Cardiac muscle cell (in vitro differentiated cells and primary cell): Measurements from ENCODE around the gene SLC36A1. TPM values are rescaled to one million over a fixed set of nuclear protein-coding genes. Genes with fewer than 3 reads are reported as not detected.

Experiments used
- DNase-seq, 2 donors: peaks; one replicate each; pipeline versions ENCODE4 v3.0.0 to v3.0.0-alpha.2; 2010 to 2017; ENCODE audit warnings: low read depth in 1 of 2, low spot score in 1 of 2
- H3K27ac ChIP-seq: fragments of 200-600 bp; sonication (generic); 2 replicates; pipeline ENCODE4 v1.5.1; 2016
- H3K27me3 ChIP-seq: fragments of 200-600 bp; sonication (generic); 2 replicates; pipeline ENCODE4 v1.6.0; 2016; ENCODE audit warnings: control low read depth
- H3K36me3 ChIP-seq: fragments of 200-600 bp; sonication (generic); 2 replicates; pipeline ENCODE4 v1.5.1; 2016; ENCODE audit warnings: control low read depth
- H3K4me1 ChIP-seq: fragments of 200-600 bp; sonication (generic); 2 replicates; pipeline ENCODE4 v1.8.1; 2017; ENCODE audit warnings: low read depth, mild to moderate bottlenecking, mixed run types
- H3K4me3 ChIP-seq: fragments of 200-600 bp; sonication (generic); 2 replicates; pipeline ENCODE4 v1.5.1; 2016; ENCODE audit warnings: mild to moderate bottlenecking
- H3K9me3 ChIP-seq: fragments of 200-600 bp; sonication (generic); 2 replicates; pipeline ENCODE4 v1.5.1; 2017; ENCODE audit warnings: low read depth, mild to moderate bottlenecking, control low read depth
- polyA plus RNA-seq: library from polyadenylated mRNA; unstranded; fragments of >200 nt; fragmentation: Nextera tagmentation; extraction: Ambion mirVana; gene quantifications from 2 replicates; pipeline ENCODE4 v1.2.1, GENCODE V29; 2016
- total RNA-seq: library from RNA; depleted of rRNA; stranded (reverse); fragments of >200 nt; gene quantifications from 2 replicates; pipeline ENCODE4 v1.2.3, GENCODE V29; 2016
- TF ChIP-seq, protein P1 (sequence below): IDR thresholded peaks from 2 replicates; pipeline ENCODE4 v1.5.1; 2012; ENCODE audit warnings: low read depth, mild to moderate bottlenecking, low read length

The SLC36A1 gene
- total and polyA plus RNA-seq, 2 experiments from 2014 or later: 2.2 to 8.8 TPM

DNA sequence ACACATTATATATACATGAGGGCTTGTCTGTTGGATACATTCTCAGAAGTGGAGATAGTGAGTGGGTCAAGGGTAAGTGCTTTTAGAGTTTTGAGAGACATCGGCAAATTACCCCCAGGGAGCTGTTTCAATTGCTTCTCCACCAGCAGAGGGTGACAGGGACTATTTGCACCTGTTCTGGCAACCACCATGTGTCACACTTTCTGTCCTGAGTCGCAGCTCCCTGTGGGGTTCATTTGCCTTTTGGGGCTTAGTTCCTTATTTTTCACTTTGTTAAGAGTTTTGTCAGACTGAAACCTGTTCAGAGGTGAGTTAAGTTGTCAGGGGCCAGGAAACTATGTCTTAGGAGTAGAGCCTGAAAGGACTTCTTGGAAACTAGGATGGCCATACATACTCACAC, 20.1 kb upstream of the SLC36A1 start:
- Histone ChIP-seq H3K4me3 (no peak overlapping the region), H3K27ac (no peak overlapping the region), H3K9me3 (no peaks in the 10 kb centered on the region), H3K4me1 (no peaks in the 10 kb centered on the region), H3K36me3 (no peaks in the 10 kb centered on the region), H3K27me3 (no peaks in the 10 kb centered on the region)
- DNase-seq: no peak
- TF ChIP-seq, protein P1, sequence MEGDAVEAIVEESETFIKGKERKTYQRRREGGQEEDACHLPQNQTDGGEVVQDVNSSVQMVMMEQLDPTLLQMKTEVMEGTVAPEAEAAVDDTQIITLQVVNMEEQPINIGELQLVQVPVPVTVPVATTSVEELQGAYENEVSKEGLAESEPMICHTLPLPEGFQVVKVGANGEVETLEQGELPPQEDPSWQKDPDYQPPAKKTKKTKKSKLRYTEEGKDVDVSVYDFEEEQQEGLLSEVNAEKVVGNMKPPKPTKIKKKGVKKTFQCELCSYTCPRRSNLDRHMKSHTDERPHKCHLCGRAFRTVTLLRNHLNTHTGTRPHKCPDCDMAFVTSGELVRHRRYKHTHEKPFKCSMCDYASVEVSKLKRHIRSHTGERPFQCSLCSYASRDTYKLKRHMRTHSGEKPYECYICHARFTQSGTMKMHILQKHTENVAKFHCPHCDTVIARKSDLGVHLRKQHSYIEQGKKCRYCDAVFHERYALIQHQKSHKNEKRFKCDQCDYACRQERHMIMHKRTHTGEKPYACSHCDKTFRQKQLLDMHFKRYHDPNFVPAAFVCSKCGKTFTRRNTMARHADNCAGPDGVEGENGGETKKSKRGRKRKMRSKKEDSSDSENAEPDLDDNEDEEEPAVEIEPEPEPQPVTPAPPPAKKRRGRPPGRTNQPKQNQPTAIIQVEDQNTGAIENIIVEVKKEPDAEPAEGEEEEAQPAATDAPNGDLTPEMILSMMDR: no peak

DNA sequence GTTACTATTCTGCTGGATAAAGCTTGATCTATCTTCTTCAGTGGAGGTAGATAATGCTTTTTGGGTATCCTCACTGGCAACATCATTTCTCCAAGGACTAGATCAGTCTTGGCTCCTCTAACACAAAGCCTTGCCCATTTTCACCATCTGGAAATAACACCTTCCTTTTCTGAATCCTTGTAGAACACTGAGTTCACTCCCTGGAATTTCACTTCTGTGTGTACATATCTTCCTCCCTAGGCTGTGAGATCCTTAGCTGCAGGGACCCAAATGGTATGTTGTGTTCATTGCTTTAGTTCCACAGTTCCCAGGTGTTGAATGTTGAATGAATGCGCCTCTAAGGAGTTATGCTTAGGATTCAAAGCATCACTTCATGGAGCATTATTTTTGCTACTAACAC, 16.7 kb upstream of the SLC36A1 start:
- H3K27ac ChIP-seq: no peak overlapping the region
- no peaks in the 10 kb centered on the region for H3K9me3 ChIP-seq
- H3K4me3 ChIP-seq: no peak overlapping the region
- no peak for DNase-seq
- TF ChIP-seq, protein P1: no peak
- no peaks in the 10 kb centered on the region for H3K27me3 ChIP-seq
- H3K4me1 ChIP-seq: no peaks in the 10 kb centered on the region
- H3K36me3 ChIP-seq: no peaks in the 10 kb centered on the region

DNA sequence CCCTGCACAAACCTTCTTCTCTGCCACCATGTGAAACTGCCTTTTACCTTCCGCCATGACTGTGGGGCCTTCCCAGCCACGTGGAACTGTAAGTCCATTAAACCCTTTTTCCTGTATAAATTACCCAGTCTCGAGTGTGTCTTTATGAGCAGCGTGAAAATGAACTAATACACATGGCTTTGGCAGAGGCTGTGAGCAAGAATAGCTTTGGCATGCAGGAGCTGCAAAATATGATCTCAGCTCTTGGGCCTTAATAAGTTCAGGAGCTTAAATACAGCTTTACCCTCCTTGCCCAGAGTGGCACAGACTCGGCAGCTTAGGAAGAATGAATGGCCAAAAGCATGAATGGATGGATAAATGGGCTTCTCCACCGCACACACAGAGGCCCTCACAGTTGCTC, 15.7 kb upstream of the SLC36A1 start:
- TF ChIP-seq, protein P1: no peak
- Histone ChIP-seq H3K36me3 (no peaks in the 10 kb centered on the region), H3K4me3 (no peak overlapping the region), H3K4me1 (no peaks in the 10 kb centered on the region), H3K27ac (no peak overlapping the region), H3K9me3 (no peaks in the 10 kb centered on the region), H3K27me3 (no peaks in the 10 kb centered on the region)
- no peak for DNase-seq

DNA sequence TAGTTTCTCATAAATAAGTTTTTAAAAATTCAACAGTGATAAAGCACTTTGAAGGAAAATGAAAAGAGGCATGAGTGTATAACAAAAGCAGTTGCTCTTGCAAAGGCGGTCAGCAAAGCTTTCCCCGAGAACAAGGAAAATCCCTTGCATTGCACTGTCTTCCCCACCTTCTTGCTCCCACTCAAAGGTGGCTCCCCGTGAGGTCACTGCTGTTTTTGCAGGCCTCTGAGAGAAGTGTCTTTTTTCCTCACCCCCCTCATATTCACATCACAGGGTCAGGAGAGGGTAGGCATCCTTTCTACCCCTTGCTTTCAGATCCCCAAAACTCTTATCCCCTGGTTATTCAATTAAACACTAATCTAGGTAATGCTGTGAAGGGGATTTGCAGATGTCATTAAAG, 15.2 kb upstream of the SLC36A1 start:
- Histone ChIP-seq H3K27me3 (no peaks in the 10 kb centered on the region), H3K9me3 (no peaks in the 10 kb centered on the region), H3K27ac (no peak overlapping the region), H3K4me1 (no peaks in the 10 kb centered on the region), H3K36me3 (no peaks in the 10 kb centered on the region), H3K4me3 (no peak overlapping the region)
- TF ChIP-seq, protein P1: no peak
- DNase-seq: no peak

DNA sequence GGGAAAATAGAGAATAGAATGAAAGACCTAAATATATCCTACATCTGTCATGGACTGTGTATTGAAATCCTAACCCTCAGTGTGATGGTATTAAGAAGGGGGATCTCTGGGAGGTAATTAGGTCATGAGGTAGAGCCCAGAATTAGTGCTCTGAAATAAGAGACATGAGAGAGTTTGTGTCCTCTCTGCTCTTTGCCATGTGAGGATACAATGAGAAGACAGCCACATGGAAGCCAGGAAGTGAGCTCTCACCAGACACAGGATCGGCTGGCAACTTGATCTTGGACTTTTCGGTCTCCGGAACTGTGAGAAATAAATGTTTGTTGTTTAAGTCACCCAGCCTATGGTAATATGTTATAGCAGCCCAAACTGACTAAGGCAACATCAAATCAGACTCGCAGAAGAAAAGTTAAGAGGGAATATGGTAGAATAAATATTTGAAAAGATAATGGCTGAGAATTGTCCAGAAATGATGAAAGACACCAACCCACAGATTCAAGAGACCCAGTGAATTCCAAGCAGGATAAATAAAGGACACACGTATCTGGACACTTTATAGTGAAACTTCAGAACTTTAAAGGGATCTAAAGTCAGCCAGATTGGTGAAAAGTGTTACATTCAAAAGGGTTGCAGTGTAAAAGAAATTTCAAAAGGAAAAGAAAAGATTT, 12.7 kb upstream of the SLC36A1 start:
- no peak overlapping the region for H3K4me3 ChIP-seq
- no peaks in the 10 kb centered on the region for H3K9me3 ChIP-seq

More for the DNA sequence above, 12.7 kb upstream of the SLC36A1 start:
- no peaks in the 10 kb centered on the region for H3K36me3 ChIP-seq
- DNase-seq: no peak
- TF ChIP-seq, protein P1: no peak
- H3K4me1 ChIP-seq: no peaks in the 10 kb centered on the region
- H3K27ac ChIP-seq: no peak overlapping the region
- no peaks in the 10 kb centered on the region for H3K27me3 ChIP-seq
